ENCODE measurements around the gene RAI1.

Gene RAI1

DNA sequence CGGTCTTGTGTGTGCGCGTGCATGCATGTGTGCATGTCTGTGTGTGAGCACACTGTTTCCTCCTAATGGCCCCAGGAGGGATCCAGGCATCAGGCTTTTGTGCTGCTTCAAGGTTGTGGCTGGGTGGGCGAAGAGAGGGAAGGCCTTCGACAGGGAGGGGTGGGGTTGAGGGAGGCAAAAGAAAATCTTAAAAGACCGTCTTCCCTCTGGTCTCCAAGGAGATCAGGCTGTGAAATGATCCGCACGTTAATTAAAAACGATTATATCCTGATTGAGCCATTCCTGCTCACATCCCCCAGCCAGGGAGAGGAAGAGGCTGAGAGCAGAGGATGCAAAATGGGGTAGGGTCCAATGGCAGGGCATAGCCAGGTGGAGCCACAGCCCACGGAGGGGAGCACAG, 46.9 kb downstream of the RAI1 start:
- TF ChIP-seq POLR2A (IDR thresholded peaks at IDR 0.05; ENCODE audit: low read length), result no peak
- TF ChIP-seq GATA1 (IDR thresholded peaks at IDR 0.05; ENCODE audit: low read depth, low read length), result no peak
- DNase-seq, result no peak

DNA sequence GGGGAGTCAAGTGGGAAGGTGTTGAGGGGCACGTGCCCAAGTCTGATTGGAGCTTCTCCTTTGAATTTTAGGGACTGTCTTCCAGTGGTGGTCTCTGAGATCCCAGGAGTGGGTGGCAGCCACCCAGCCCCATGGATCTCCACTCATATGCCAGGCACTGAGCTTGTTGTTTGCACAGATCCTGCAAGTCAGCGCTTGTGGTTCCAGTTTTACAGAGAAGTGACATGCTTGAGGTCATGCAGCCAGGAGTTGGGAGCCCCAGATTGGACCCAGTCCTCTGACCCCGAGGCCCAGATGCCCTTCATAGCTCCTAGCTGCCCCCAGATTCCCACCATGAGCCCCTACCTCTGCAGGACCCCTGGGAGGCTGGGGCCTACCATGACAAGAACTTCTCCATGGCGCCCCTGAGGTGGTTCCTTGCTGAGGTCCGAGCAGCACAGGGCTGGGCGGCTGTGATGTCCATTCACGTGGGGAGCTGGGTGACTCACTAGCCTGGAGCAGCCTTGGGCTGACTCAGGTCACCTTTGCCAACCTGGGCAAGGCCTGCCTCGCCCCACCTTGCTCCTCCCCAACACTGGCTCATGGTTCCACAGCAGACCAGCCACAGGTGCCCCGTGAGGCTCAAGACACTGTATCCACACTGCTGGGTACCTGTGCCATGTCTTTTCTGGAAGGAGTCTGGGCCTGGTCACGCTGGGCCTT, 47.4 kb downstream of the RAI1 start:
- no peak for TF ChIP-seq POLR2A (IDR thresholded peaks at IDR 0.05; ENCODE audit: low read length)
- no peak for TF ChIP-seq GATA1 (IDR thresholded peaks at IDR 0.05; ENCODE audit: low read depth, low read length)

DNA sequence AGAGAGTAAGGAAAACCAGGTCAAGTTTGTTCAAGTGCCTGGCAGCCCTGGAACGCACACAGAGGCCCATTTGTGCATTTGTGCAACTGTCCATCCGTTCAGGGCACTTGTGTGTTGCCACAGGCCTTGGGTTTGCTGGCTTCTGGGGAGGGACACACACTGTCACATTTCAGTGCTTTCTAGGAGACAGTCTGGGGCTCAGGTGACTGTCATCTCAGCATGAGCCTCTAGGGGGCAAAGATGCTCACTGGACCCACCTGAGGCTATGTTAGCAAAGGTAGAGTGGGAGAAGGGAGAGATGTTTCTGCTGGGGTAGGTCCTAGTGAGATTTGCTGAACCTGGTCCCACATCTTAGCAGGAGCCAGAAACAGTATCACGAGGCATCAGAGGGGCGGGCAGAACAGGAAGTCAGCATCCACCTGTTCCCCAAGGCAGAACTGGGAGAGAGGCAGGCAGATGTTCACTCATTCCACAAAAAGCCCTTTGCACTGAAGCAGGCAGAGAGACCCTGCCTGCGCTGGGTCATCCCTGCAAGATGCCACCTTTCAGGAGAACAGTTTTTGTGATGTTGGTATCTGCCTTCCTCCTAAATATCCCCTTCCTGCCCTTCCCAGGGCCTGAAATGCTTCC, 48.5 kb downstream of the RAI1 start:
- peak; percentile 30 to 59 for DNase-seq
- TF ChIP-seq POLR2A (IDR thresholded peaks at IDR 0.05; ENCODE audit: low read length) (no peak), GATA1 (IDR thresholded peaks at IDR 0.05; ENCODE audit: low read depth, low read length) (no peak)

More for the DNA sequence above, 47.4 kb downstream of the RAI1 start:
- DNase-seq, result no peak

DNA sequence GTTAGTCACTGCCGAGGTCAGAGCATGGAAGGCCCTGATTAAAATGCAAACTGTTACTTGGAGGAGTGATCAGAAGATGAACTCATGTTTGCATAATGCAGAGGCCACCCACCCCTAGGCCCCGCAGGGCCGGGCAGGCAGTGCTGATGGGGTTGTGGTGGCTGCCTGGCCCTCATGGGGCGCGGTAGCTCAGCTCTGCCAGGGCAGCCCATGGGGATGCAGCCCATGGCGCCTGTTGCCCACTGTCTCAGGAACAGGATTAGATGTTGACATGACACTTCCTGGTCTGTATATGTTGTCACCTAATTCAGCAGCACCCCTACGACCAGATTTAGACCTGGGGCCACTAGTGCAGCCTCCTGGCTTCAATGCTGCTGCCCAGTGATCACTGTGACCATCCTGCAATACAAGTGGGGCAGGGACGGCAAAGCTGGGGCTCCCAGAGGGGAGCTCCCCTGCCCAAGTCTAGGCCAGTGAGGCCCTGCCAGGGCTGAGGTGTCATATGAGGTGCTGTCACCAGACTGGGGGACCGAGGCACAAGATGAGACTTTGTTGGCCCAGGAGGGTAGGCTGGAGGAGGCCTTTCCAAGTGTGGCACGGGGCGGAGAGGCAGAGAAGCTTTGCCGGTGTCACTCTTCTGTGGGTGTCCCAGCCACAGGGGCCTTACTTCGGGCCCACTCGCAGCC, 49.1 kb downstream of the RAI1 start:
- TF ChIP-seq GATA1 (IDR thresholded peaks at IDR 0.05; ENCODE audit: low read depth, low read length) (no peak), POLR2A (IDR thresholded peaks at IDR 0.05; ENCODE audit: low read length) (no peak)

DNA sequence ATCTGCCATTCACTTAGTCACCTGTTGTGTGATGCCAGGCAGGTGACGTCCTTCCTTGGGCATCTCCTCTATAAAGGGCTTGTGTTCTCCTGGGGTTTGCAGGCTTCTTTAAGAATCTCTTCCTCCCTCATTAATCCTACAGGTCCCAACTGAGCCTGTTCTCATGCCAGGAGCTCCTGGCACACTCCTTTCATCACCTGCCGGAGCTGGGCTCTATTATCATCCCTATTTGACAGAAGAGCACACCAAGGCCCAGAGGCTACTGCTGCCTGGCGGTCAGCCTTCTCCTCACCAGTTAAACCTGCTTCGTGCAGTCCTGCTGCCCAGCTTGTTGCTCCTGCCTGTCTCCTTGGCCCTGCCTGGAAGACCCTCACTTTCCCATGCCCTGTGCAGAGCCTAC, 51.2 kb downstream of the RAI1 start:
- TF ChIP-seq POLR2A (IDR thresholded peaks at IDR 0.05; ENCODE audit: low read length), result no peak
- no peak for TF ChIP-seq GATA1 (IDR thresholded peaks at IDR 0.05; ENCODE audit: low read depth, low read length)
- no peak for DNase-seq

More for the DNA sequence above, 49.1 kb downstream of the RAI1 start:
- DNase-seq, result no peak

DNA sequence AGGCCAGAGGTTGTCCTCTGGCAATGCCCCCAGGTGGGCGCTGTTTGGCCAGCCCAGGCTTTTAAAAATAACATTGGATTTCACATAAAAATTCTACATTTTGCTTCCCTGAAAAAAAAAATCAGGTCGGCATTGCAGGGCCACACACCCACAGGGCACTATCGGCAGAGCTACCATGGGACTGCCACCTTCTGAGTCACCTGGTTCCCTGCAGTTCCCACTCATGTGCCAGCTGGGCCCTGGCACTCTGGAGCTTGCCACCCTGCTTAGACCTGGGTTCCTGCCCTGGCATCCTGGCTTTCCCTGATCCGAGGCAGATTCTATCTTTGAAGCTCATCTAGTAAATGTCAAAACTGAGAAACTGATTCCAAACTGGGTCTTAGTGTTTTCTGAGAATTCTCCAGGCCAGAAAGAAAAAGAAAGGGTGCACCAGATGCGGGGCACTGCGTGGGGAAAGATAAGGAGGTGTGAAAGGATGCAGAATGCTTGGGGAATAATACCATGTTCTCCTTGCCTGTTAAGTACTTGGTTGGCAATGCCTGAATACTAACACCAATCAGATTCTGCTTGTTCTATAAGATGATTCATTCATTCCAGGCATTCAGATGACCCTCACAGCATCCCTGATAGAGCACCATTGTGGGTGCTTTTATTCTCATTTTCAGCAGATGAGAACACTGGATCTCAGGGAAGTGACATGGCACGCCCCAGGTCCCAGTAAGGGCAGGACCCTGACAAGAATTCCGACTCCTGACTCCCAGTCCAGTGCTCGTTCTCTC, 51.8 kb downstream of the RAI1 start:
- DNase-seq, result no peak
- TF ChIP-seq POLR2A (IDR thresholded peaks at IDR 0.05; ENCODE audit: low read length) (no peak), GATA1 (IDR thresholded peaks at IDR 0.05; ENCODE audit: low read depth, low read length) (no peak)

DNA sequence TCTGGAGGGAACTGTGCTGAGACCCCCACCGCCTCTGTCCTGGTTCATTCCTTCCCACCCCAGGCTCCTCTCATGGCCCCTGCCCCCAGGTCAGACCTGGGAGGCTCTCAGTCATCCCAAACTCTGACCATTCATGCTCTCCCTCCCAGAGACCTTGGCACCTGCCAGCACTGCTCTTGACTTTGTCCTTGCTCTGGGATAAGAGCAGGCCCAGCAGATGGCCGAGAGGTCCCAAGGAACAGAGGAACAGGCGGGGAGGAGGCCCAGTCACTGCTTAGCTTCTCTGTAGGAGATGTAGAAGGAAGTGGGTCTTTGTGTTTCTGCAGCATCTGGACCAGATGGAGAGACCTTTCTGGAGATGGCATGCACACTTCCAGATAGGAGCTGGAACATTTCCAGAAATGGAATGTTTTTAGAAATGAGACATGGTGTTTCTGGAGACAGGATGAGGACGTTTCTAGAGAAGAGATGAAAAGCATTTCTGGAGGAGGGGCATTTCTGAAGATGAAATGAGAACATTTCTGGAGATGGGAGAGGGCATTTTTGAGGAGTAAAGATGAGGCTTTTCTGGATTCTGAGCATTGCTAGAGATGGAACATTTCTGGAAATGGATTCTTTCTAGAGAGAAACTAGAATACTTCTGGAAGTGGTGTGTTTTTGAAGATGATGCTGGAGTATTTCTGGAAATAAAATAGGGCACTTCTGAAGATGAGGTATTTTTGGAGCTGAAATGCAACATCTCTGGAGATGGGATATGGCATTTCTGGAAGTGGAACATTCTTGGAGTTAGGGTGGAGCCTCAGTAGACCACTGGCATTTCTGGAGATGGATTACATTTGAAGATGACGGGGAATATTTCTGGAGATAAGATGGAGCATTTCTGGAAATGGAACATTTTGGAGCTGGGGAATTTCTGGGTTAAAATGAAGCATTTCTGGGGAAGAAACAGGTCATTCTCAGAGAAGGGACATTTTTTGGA, 55.2 kb downstream of the RAI1 start:
- DNase-seq, result no peak
- no peak for TF ChIP-seq POLR2A (IDR thresholded peaks at IDR 0.05; ENCODE audit: low read length)
- TF ChIP-seq GATA1 (IDR thresholded peaks at IDR 0.05; ENCODE audit: low read depth, low read length), result no peak

DNA sequence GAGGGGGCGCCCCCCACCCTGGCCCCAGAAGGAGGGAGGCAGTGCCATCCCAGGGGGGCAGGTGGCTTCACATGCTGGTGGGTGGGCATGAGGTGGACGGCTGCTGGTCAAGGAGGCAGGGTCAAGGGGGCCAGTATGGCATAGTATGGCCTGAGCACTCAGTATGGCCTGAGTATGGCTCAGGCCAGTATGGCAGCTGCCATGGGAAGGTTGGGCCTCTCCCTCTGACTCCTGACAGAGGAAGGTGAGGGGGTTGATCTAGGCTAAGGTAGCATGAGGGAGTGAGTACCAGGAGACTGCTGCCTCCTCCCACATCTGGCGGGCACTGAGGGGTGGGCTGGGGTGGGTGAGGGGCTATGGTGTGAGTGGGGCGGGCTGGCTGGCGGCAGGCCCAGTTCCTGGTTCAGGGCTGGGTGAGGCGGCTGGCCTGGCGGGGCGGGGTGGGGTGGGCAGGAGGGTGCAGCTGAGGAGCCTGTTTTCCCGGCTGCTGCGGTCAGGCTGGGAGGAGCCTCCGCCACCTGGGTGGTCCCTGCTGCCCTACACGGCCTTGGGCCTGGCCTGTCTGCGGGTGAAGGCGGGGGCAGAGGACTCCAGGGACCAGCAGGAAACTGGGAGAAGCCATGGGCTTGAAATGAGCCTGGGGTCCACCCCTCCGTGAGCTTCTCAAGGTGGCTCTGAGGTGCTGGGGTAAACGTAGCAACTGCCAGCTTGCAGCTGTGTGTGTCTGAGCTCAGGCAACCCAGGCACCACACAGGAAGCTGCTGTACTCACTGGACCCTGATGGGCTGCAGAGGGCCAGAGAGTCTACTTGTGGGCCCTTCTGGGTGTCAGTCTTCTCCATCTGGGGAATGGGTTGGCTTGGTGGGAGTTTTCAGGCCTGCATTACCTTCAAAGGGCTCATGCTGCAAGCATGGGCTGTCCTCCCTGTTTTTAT, 57.0 kb downstream of the RAI1 start:
- DNase-seq, result no peak
- no peak for TF ChIP-seq GATA1 (IDR thresholded peaks at IDR 0.05; ENCODE audit: low read depth, low read length)
- no peak for TF ChIP-seq POLR2A (IDR thresholded peaks at IDR 0.05; ENCODE audit: low read length)

DNA sequence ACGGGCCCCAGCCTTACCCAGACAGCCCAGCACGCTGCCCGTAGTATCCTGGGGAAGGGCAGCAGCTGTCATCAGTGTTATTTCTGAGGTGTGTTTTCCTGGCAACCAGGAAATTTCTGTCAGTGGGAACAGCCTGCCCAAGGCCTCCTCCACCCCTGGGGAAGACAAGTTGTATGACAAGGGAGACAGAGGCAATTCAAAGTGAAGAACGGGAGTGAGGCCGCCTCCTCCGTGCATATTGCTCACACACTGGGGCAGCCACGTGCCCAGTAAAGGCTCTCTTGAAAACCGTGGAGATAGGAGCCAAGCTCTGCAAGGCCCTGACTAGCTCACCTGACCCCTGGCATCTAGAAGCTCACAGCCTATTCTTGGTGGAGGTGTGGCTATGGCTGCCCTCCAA, 57.6 kb downstream of the RAI1 start:
- TF ChIP-seq GATA1 (IDR thresholded peaks at IDR 0.05; ENCODE audit: low read depth, low read length) (no peak), POLR2A (IDR thresholded peaks at IDR 0.05; ENCODE audit: low read length) (no peak)

DNA sequence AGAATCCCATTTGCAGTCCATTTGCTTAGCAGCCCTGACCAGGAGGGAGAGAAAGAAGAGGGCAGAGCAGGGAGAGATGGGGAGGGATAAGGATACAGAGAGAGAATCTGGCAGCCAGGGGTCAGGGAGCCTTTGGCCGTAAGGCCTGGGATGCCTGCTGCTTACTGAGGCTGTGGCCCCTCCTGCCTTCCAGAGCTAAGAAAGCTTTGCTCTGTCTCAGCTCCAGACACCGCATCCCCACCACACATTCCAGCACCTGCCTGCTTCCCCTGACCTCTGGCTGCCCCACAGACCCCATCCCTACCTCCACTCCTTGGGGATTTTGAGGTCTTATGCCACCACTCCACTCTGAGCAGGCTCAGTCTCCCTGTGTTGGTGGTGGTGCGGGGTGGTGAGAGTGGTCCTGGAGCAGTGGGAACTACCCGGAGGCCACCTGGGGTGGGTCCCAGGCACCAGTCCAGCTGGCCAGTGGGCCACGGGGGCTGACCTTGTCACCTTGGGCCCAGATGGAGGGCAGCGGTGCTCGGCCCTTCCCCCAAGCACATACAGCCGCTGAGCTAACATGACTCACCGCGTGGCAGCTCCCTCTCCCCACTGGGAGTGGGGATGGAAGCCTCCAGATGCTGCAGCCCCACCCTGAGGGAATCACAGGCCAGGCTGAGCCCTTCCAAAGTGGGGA, 58.3 kb downstream of the RAI1 start:
- peak in 1 of 2 experiments; percentile 11 for DNase-seq
- TF ChIP-seq POLR2A (IDR thresholded peaks at IDR 0.05; ENCODE audit: low read length), result no peak
- no peak for TF ChIP-seq GATA1 (IDR thresholded peaks at IDR 0.05; ENCODE audit: low read depth, low read length)

More for the DNA sequence above, 57.6 kb downstream of the RAI1 start:
- DNase-seq, result no peak

DNA sequence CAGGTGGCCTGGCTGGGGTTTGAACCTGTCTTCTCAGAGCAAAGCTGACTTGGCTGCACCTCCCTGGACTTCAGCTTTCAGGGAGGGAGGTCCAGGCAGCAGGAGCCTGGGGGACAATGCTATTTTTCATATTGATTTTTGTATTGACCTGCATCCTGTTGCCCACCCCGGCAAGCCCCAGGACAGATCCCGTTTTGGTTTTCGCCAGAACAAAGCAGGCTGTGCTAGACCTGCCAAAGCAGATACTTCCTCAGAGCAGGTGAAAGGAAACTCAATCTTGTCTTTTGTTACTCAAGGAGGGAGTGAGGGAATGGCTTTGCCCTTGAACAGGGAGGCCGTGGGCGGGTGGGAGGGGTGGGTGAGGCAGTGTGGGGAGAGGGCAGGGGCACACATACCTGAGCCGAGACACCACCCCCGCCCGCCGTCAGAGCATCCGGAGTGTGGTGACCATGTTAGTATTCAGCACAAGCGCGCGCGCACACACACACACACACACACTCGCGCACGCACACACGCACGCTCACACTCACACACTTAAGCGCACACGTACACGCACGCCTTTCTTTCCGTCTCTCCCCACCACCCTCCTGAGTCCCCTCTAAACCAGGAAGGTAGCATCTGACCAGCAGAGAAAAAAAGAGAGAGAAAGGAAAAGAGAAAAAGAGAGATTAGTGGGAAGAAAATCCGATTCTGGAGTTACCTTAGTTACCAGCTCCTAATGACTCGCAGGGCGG, 59.5 kb downstream of the RAI1 start:
- DNase-seq, result no peak
- TF ChIP-seq GATA1 (IDR thresholded peaks at IDR 0.05; ENCODE audit: low read depth, low read length) (no peak), POLR2A (IDR thresholded peaks at IDR 0.05; ENCODE audit: low read length) (no peak)

Measured in erythroblast (primary cell).